A673 (cell line): ENCODE measurements around the gene C12orf57. TPM values are rescaled to one million over a fixed set of nuclear protein-coding genes. Genes with fewer than 3 reads are reported as not detected.

ENCODE experiments used
- BruUV-seq: library from RNA; stranded (reverse); fragments of 400-500 nt; replicated peaks from 2 replicates; lab custom pipeline; 2021; lab: Mats Ljungman, UMichigan
- CTCF ChIA-PET: fragments of 300-600 bp; sonication (Branson Sonifier 250); formaldehyde crosslinking; loops from one replicate; lab custom pipeline; 2022; ENCODE audit warnings: antibody characterized with exemption; lab: Charles Lee
- POLR2A ChIA-PET: fragments of 300-600 bp; sonication (Branson Sonifier 250); formaldehyde crosslinking; loops from one replicate; lab custom pipeline; 2022; ENCODE audit warnings: antibody characterized with exemption; ENCODE audit not compliant: low non-redundant PET; lab: Charles Lee
- DNase-seq: peaks from one replicate; pipeline ENCODE4 v3.0.0-alpha.2; 2015; ENCODE audit warnings: low spot score
- H3K27ac ChIP-seq: fragments of 200-600 bp; sonication (generic); 2 replicates; pipeline ENCODE4 v1.5.1; 2016; ENCODE audit warnings: mixed run types, low read depth, mild to moderate bottlenecking, mixed read lengths, antibody characterized with exemption, low read length; ENCODE audit not compliant: poor library complexity, severe bottlenecking
- H3K27me3 ChIP-seq: fragments of 200-600 bp; sonication (generic); replicated peaks from 2 replicates; pipeline ENCODE4 v1.6.1; 2017; ENCODE audit warnings: mixed run types, low read depth, mild to moderate bottlenecking, mixed read lengths, antibody characterized with exemption, low read length; ENCODE audit not compliant: insufficient read depth, poor library complexity
- H3K36me3 ChIP-seq: fragments of 200-600 bp; sonication (generic); 2 replicates; pipeline ENCODE4 v1.6.1; 2016; ENCODE audit warnings: mixed run types, mild to moderate bottlenecking, mixed read lengths, antibody characterized with exemption, low read length; ENCODE audit not compliant: insufficient read depth, poor library complexity, severe bottlenecking
- H3K4me1 ChIP-seq: fragments of 200-600 bp; sonication (generic); 2 replicates; pipeline ENCODE4 v1.6.1; 2017; ENCODE audit warnings: mixed run types, mild to moderate bottlenecking, mixed read lengths, antibody characterized with exemption, low read length; ENCODE audit not compliant: insufficient read depth, poor library complexity, severe bottlenecking
- H3K4me3 ChIP-seq: fragments of 200-600 bp; sonication (generic); 2 replicates; pipeline ENCODE4 v1.5.1; 2016; ENCODE audit warnings: low read depth, mixed run types, mild to moderate bottlenecking, mixed read lengths, low read length; ENCODE audit not compliant: poor library complexity, severe bottlenecking
- H3K9me3 ChIP-seq: fragments of 200-600 bp; sonication (generic); 2 replicates; pipeline ENCODE4 v1.6.1; 2016; ENCODE audit warnings: mixed run types, low read depth, mild to moderate bottlenecking, mixed read lengths, antibody characterized with exemption, low read length; ENCODE audit not compliant: poor library complexity, severe bottlenecking
- CTCF ChIP-seq: fragments of 300-800, 200-600 bp; sonication (generic); conservative IDR thresholded peaks from 2 replicates; pipeline ENCODE4 v1.5.1; 2017; ENCODE audit warnings: low read depth, mild to moderate bottlenecking, antibody characterized with exemption, low read length, moderate library complexity, mixed read lengths
- EZH2 ChIP-seq: fragments of 200-600 bp; sonication (generic); IDR thresholded peaks from 2 replicates; pipeline ENCODE4 v1.6.1; 2017; ENCODE audit warnings: borderline replicate concordance, low read depth, mild to moderate bottlenecking, mixed read lengths, antibody characterized with exemption, low read length; ENCODE audit not compliant: poor library complexity, severe bottlenecking
- intact Hi-C: fragments of 100-400 bp; cut with micrococcal nuclease; formaldehyde crosslinking; loops from one replicate; pipeline ENCODE4 v1.10.0; 2022; ENCODE audit not compliant: unreplicated experiment
- total RNA-seq: library from RNA; stranded (reverse); gene quantifications from 2 replicates; pipeline ENCODE4 v1.2.3, GENCODE V29; 2021

The C12orf57 gene
- total RNA-seq, 1 experiment from 2014 or later = 260 TPM

- peaks cover 18% of the 10 kb centered on the region for H3K4me1 ChIP-seq
- no peak for DNase-seq
- peaks cover 8% of the 10 kb centered on the region for H3K36me3 ChIP-seq
- TF ChIP-seq CTCF = no peak
- no peak for TF ChIP-seq EZH2
- H3K4me3 ChIP-seq = no peak overlapping the region
- no peaks in the 10 kb centered on the region for H3K9me3 ChIP-seq
- POLR2A ChIA-PET = interaction anchor here (0.8 kb wide), 2 partner anchors 12 to 18 kb away, joined by 3 read pairs; no protein-coding TSS in a partner anchor
- CTCF ChIA-PET = no interaction called here
- no TSS peak for BruUV-seq
- intact Hi-C loops = no loop called here
- H3K27me3 ChIP-seq = no peaks in the 10 kb centered on the region
- no peak overlapping the region for H3K27ac ChIP-seq
These were observed 3.1 kb downstream of the C12orf57 start for GRCh38 chr12:6946920-6947374.

GRCh38 chr12:6947615-6948014 lies 3.8 kb downstream of the C12orf57 start:
- Histone ChIP-seq H3K4me3 (no peak overlapping the region), H3K27ac (no peak overlapping the region), H3K4me1 (peaks cover 18% of the 10 kb centered on the region), H3K36me3 (peaks cover 8% of the 10 kb centered on the region), H3K9me3 (no peaks in the 10 kb centered on the region), H3K27me3 (no peaks in the 10 kb centered on the region)
- no TSS peak for BruUV-seq
- TF ChIP-seq CTCF = no peak
- TF ChIP-seq EZH2 = no peak
- CTCF ChIA-PET = no interaction called here
- POLR2A ChIA-PET = interaction anchor here (0.8 kb wide), 1 partner anchor 17 kb away, joined by 3 read pairs; no protein-coding TSS in a partner anchor
- intact Hi-C loops = no loop called here
- DNase-seq = no peak

GRCh38 chr12:6948873-6949594 lies 5.2 kb downstream of the C12orf57 start:
- CTCF ChIA-PET = no interaction called here
- Histone ChIP-seq H3K27ac (no peak overlapping the region), H3K9me3 (no peaks in the 10 kb centered on the region), H3K27me3 (no peaks in the 10 kb centered on the region), H3K4me3 (no peak overlapping the region), H3K4me1 (peaks cover 20% of the 10 kb centered on the region), H3K36me3 (peaks cover 8% of the 10 kb centered on the region)
- BruUV-seq = no TSS peak
- TF ChIP-seq CTCF (no peak), EZH2 (no peak)
- DNase-seq = no peak
- POLR2A ChIA-PET = no interaction called here
- intact Hi-C loops = no loop called here
